ENCODE measurements around the gene RENBP.

The RENBP gene

GRCh38 chrX:153925739-153926551 lies 18.5 kb downstream of the RENBP start, which contains the start of gene ARHGAP4:
Gene ARHGAP4 (minus strand): TSS chrX:153926264. CDS start chrX:153926202, 62 bp downstream.
- Histone ChIP-seq H3K27me3 (ENCODE audit: insufficient read depth, low read depth, severe bottlenecking) (peaks cover 4% of the 10 kb centered on the region), H3K9me3 (ENCODE audit: severe bottlenecking) (no peaks in the 10 kb centered on the region), H3K4me3 (ENCODE audit: low read depth, low read length) (peak within 1 kb of the TSS; percentile 57), H3K36me3 (peaks cover 21% of the 10 kb centered on the region), H3K27ac (peak within 1 kb of the TSS; percentile 96)
- TF ChIP-seq, protein P1, sequence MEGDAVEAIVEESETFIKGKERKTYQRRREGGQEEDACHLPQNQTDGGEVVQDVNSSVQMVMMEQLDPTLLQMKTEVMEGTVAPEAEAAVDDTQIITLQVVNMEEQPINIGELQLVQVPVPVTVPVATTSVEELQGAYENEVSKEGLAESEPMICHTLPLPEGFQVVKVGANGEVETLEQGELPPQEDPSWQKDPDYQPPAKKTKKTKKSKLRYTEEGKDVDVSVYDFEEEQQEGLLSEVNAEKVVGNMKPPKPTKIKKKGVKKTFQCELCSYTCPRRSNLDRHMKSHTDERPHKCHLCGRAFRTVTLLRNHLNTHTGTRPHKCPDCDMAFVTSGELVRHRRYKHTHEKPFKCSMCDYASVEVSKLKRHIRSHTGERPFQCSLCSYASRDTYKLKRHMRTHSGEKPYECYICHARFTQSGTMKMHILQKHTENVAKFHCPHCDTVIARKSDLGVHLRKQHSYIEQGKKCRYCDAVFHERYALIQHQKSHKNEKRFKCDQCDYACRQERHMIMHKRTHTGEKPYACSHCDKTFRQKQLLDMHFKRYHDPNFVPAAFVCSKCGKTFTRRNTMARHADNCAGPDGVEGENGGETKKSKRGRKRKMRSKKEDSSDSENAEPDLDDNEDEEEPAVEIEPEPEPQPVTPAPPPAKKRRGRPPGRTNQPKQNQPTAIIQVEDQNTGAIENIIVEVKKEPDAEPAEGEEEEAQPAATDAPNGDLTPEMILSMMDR (IDR thresholded peaks at IDR 0.05; ENCODE audit: low read depth, low read length): no peak
- DNase-seq: no peak

DNA sequence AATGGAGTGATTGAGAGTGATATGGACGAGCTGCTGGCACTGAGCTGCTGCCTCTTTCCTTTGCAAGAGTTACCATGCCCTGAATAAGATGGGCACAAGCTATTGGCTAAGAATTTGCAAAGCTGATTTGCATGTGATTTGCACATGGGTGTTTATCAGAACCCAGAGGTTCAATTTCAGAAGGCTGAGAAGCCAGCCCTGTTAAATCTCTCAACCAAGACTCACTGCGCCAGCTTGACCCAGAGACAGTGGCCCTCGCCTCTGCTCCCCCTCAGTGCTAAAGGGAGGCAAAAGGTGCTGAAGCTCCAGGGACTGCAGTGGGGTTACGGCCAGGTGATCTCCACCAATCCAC lies 19.1 kb downstream of the RENBP start:
- Histone ChIP-seq H3K4me3 (ENCODE audit: low read depth, low read length) (no peak overlapping the region), H3K36me3 (peaks cover 15% of the 10 kb centered on the region), H3K27me3 (ENCODE audit: insufficient read depth, low read depth, severe bottlenecking) (peaks cover 6% of the 10 kb centered on the region), H3K9me3 (ENCODE audit: severe bottlenecking) (no peaks in the 10 kb centered on the region), H3K27ac (no peak overlapping the region)
- TF ChIP-seq, protein P1 (IDR thresholded peaks at IDR 0.05; ENCODE audit: low read depth, low read length): no peak
- no peak for DNase-seq

DNA sequence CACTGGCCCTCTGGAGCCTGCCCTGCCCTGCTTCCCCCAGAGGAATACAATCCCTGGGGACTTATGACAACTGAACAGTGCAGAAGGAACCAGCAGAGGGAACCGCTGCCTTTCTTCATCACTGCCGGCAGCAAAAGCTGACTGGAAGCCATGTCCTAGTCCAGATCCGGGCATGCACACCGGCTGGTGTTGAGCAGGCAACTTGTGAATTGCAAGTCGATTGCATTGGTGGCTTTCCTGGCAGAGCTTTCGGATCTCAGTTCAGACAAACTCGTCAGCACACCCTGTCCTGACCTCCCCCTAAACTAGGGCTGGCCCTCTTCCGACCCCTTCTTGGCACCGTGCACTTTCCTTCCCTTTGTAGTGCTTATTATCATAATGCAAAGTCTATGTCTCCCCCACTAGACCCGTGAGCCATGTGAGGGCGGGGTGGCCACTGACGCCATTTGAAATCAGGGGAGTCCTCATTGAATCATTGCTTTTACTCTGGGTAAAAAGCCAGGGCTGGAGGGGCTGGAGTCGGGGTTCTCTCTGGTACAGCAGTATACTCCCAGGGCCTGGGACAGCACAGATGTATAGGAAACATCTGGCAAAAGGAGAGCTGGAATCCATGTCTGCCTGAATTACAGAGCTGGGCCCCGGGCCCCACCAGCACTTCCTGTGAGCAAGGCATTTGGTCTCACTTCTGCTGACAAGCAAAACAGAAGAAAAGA lies 20.1 kb downstream of the RENBP start:
- DNase-seq: peak; percentile 81
- Histone ChIP-seq H3K4me3 (ENCODE audit: low read depth, low read length) (no peak overlapping the region), H3K27me3 (ENCODE audit: insufficient read depth, low read depth, severe bottlenecking) (peaks cover 9% of the 10 kb centered on the region), H3K9me3 (ENCODE audit: severe bottlenecking) (no peaks in the 10 kb centered on the region), H3K36me3 (peaks cover 5% of the 10 kb centered on the region), H3K27ac (no peak overlapping the region; the same call in 1 of the 2 replicates)
- TF ChIP-seq, protein P1 (IDR thresholded peaks at IDR 0.05; ENCODE audit: low read depth, low read length): peak; percentile 71

GRCh38 chrX:153922932-153923857 lies 21.2 kb downstream of the RENBP start:
- Histone ChIP-seq H3K9me3 (ENCODE audit: severe bottlenecking) (no peaks in the 10 kb centered on the region), H3K36me3 (no peaks in the 10 kb centered on the region), H3K4me3 (ENCODE audit: low read depth, low read length) (no peak overlapping the region), H3K27ac (peak overlapping the region; percentile 92), H3K27me3 (ENCODE audit: insufficient read depth, low read depth, severe bottlenecking) (peaks cover 9% of the 10 kb centered on the region)
- peak; percentile 91 for DNase-seq
- TF ChIP-seq, protein P1 (IDR thresholded peaks at IDR 0.05; ENCODE audit: low read depth, low read length): peak; percentile 95
